Body of pancreas (tissue), 4 donors: ENCODE data around the gene TMEM63A. TPM values are rescaled to one million over a fixed set of nuclear protein-coding genes. Genes with fewer than 3 reads are reported as not detected.
A peak's percentile ranks its signal among the peaks of the same experiment; 100 is the strongest.

Source experiments
- ATAC-seq: fragments of 150-250 bp; one replicate; pipeline ENCODE4 v1.9.1; 2016
- DNase-seq, 4 donors: peaks; one replicate each; pipeline ENCODE4 v3.0.0-alpha.2; 2019
- H3K27ac ChIP-seq, 4 donors: fragments of 200-600 bp; sonication (generic); 1 replicate in 3 of 4; 2 replicates in 1 of 4; pipeline versions ENCODE4 v1.5.1 to v1.6.1; 2016 to 2019; ENCODE audit warnings: mild to moderate bottlenecking in 1 of 4, mixed read lengths in 1 of 4, moderate library complexity in 1 of 4
- H3K27me3 ChIP-seq, 2 donors: fragments of 200-600 bp; sonication (generic); one replicate each; pipeline ENCODE4 v1.6.0; 2016; ENCODE audit warnings: mild to moderate bottlenecking in 1 of 2
- H3K36me3 ChIP-seq, 2 donors: fragments of 200-600 bp; sonication (generic); replicated peaks in 1 of 2; 2 replicates each; pipeline ENCODE4 v1.5.1; 2016; ENCODE audit warnings: low read depth in 2 of 2; ENCODE audit not compliant: insufficient read depth in 1 of 2
- H3K4me1 ChIP-seq: fragments of 200-600 bp; sonication (generic); one replicate; pipeline ENCODE4 v1.6.0; 2016
- H3K4me3 ChIP-seq, 2 donors: fragments of 200-600 bp; sonication (generic); 1 replicate in 1 of 2; 2 replicates in 1 of 2; pipeline ENCODE4 v1.5.1; 2016 to 2019
- H3K9me3 ChIP-seq, 3 donors: fragments of 200-600 bp; sonication (generic); 1 replicate in 2 of 3; 2 replicates in 1 of 3; pipeline ENCODE4 v1.5.1; 2016
- CTCF ChIP-seq, 7 experiments: fragments of 450-650 bp in 4 of 7; fragments of 200-600 bp in 3 of 7; sonication (generic) in 3 of 7; IDR thresholded peaks; one replicate each; pipeline ENCODE4 v1.5.1; 2016 to 2019; ENCODE audit warnings: antibody characterized with exemption in 7 of 7
- POLR2A ChIP-seq, 3 donors: fragments of 450-650 bp; IDR thresholded peaks; one replicate each; pipeline ENCODE4 v1.6.1; 2016; ENCODE audit warnings: antibody characterized with exemption in 3 of 3, mild to moderate bottlenecking in 2 of 3
- WGBS, 2 donors: methylation state at CpG; one replicate each; pipeline ENCODE4 v1.1.5; 2017; 5-methylcytosine and 5-hydroxymethylcytosine counted together
- intact Hi-C: fragments of 100-400 bp; cut with DNase I; formaldehyde crosslinking; loops from one replicate; pipeline ENCODE4 v1.15.1; 2023
- total RNA-seq, 2 donors: library from RNA; depleted of rRNA; stranded (reverse); fragments of >200 nt; gene quantifications; one replicate each; pipeline ENCODE4 v1.1.0, GENCODE V29; 2016

The TMEM63A gene
- total RNA-seq, 2 donors from 2014 or later = 129 to 217 TPM

- Histone ChIP-seq H3K27me3 (no peaks in the 10 kb centered on the region), H3K36me3 (peaks cover 10 to 28% of the 10 kb centered on the region in 2 donors), H3K9me3 (no peaks in the 10 kb centered on the region), H3K4me3 (no peak overlapping the region), H3K27ac (no peak overlapping the region), H3K4me1 (peaks cover 17% of the 10 kb centered on the region)
- DNase-seq = no peak
- 61 to 63% methylated on average over 6 of the region's 6 CpGs for whole genome bisulfite sequencing, 2 donors
- TF ChIP-seq POLR2A (IDR thresholded peaks at IDR 0.05) (no peak), CTCF (IDR thresholded peaks at IDR 0.05) (no peak)
- ATAC-seq = no peak
- intact Hi-C loops = no loop called here
Observed at GRCh38 chr1:225866981-225867380, 15.2 kb downstream of the TMEM63A start.

- H3K4me1 ChIP-seq = peaks cover 9% of the 10 kb centered on the region
- TF ChIP-seq CTCF (IDR thresholded peaks at IDR 0.05) = no peak
- peaks cover 17 to 36% of the 10 kb centered on the region in 2 donors for H3K36me3 ChIP-seq
- ATAC-seq (no peak), DNase-seq (no peak)
- no peaks in the 10 kb centered on the region for H3K9me3 ChIP-seq
- intact Hi-C loops = no loop called here
- 75% methylated on average over 8 of the region's 8 CpGs for WGBS, 2 donors
- no peaks in the 10 kb centered on the region for H3K27me3 ChIP-seq
- H3K27ac ChIP-seq = no peak overlapping the region
- no peak overlapping the region for H3K4me3 ChIP-seq
Observed at GRCh38 chr1:225866061-225866837, 15.9 kb downstream of the TMEM63A start.

GRCh38 chr1:225865514-225865913 is 16.7 kb downstream of the TMEM63A start:
- Histone ChIP-seq H3K4me3 (no peak overlapping the region), H3K9me3 (no peaks in the 10 kb centered on the region), H3K36me3 (peaks cover 17 to 39% of the 10 kb centered on the region in 2 donors), H3K27ac (peak overlapping the region in 1 of 4 donors; percentile 26), H3K4me1 (peaks cover 6% of the 10 kb centered on the region), H3K27me3 (no peaks in the 10 kb centered on the region)
- TF ChIP-seq CTCF (IDR thresholded peaks at IDR 0.05) (no peak), POLR2A (IDR thresholded peaks at IDR 0.05) (no peak)
- ATAC-seq (no peak), DNase-seq (no peak)
- intact Hi-C loops = no loop called here
- WGBS, 2 donors = 79 to 84% methylated on average over 7 to 13 of the region's 13 CpGs

- no peak for ATAC-seq
- 84 to 86% methylated on average over 5 of the region's 5 CpGs for WGBS, 2 donors
Observed at GRCh38 chr1:225863167-225863566, 19.0 kb downstream of the TMEM63A start.

More at GRCh38 chr1:225863167-225863566, 19.0 kb downstream of the TMEM63A start:
- Histone ChIP-seq H3K4me1 (peaks cover 6% of the 10 kb centered on the region), H3K9me3 (no peaks in the 10 kb centered on the region), H3K36me3 (peaks cover 17 to 43% of the 10 kb centered on the region in 2 donors), H3K4me3 (no peak overlapping the region), H3K27me3 (no peaks in the 10 kb centered on the region), H3K27ac (no peak overlapping the region)
- DNase-seq = no peak
- TF ChIP-seq POLR2A (IDR thresholded peaks at IDR 0.05) = no peak
- TF ChIP-seq CTCF (IDR thresholded peaks at IDR 0.05) = no peak
- intact Hi-C loops = no loop called here
